HUES6 (cell line): ENCODE measurements around the gene EVI5L.

Experiments
- H3K27ac ChIP-seq: 2 replicates; pipeline ENCODE4 v1.7.0; 2013; ENCODE audit warnings: low read depth, mild to moderate bottlenecking, low read length, inconsistent platforms
- H3K27me3 ChIP-seq: 2 replicates; pipeline ENCODE4 v1.6.1; 2013; ENCODE audit warnings: low read length; ENCODE audit not compliant: control insufficient read depth, insufficient read depth
- H3K36me3 ChIP-seq: 2 replicates; pipeline ENCODE4 v1.6.1; 2013; ENCODE audit warnings: low read length; ENCODE audit not compliant: control insufficient read depth, insufficient read depth
- H3K4me1 ChIP-seq: 2 replicates; pipeline ENCODE4 v1.6.1; 2013; ENCODE audit warnings: low read length; ENCODE audit not compliant: control insufficient read depth, insufficient read depth
- H3K4me3 ChIP-seq: 2 replicates; pipeline ENCODE4 v1.5.1; 2013; ENCODE audit warnings: low read depth, low read length
- H3K9ac ChIP-seq: one replicate; pipeline ENCODE4 v1.6.1; 2013; ENCODE audit warnings: mild to moderate bottlenecking, low read length
- H3K9me3 ChIP-seq: 2 replicates; pipeline ENCODE4 v1.6.1; 2013; ENCODE audit warnings: low read depth, low read length; ENCODE audit not compliant: control insufficient read depth, insufficient read depth

EVI5L gene

GRCh38 chr19:7861619-7862412 lies 31.8 kb downstream of the EVI5L start:
- Histone ChIP-seq H3K4me1 (peaks cover 42% of the 10 kb centered on the region), H3K4me3 (peak overlapping the region; percentile 71), H3K27ac (no peak overlapping the region), H3K27me3 (peaks cover 89% of the 10 kb centered on the region), H3K9me3 (no peaks in the 10 kb centered on the region), H3K9ac (no peak overlapping the region), H3K36me3 (no peaks in the 10 kb centered on the region)

- peak overlapping the region; percentile 71 for H3K4me3 ChIP-seq
- no peaks in the 10 kb centered on the region for H3K9me3 ChIP-seq
- peaks cover 42% of the 10 kb centered on the region for H3K4me1 ChIP-seq
- H3K36me3 ChIP-seq, result no peaks in the 10 kb centered on the region
- peaks cover 89% of the 10 kb centered on the region for H3K27me3 ChIP-seq
- no peak overlapping the region for H3K27ac ChIP-seq
- H3K9ac ChIP-seq, result no peak overlapping the region
Observed at GRCh38 chr19:7862413-7862951, 32.5 kb downstream of the EVI5L start.

- H3K9ac ChIP-seq, result no peak overlapping the region
- peaks cover 35% of the 10 kb centered on the region for H3K4me1 ChIP-seq
- peaks cover 89% of the 10 kb centered on the region for H3K27me3 ChIP-seq
- H3K27ac ChIP-seq, result no peak overlapping the region
- peak overlapping the region; percentile 66 for H3K4me3 ChIP-seq
- H3K36me3 ChIP-seq, result no peaks in the 10 kb centered on the region
- no peaks in the 10 kb centered on the region for H3K9me3 ChIP-seq
Observed at GRCh38 chr19:7863157-7863970, 33.3 kb downstream of the EVI5L start.

GRCh38 chr19:7863971-7864689 lies 34.1 kb downstream of the EVI5L start:
- Histone ChIP-seq H3K9me3 (no peaks in the 10 kb centered on the region), H3K27ac (no peak overlapping the region), H3K9ac (no peak overlapping the region), H3K4me3 (no peak overlapping the region; the same call in 1 of the 2 replicates), H3K36me3 (no peaks in the 10 kb centered on the region), H3K27me3 (peaks cover 84% of the 10 kb centered on the region), H3K4me1 (peaks cover 32% of the 10 kb centered on the region)

DNA sequence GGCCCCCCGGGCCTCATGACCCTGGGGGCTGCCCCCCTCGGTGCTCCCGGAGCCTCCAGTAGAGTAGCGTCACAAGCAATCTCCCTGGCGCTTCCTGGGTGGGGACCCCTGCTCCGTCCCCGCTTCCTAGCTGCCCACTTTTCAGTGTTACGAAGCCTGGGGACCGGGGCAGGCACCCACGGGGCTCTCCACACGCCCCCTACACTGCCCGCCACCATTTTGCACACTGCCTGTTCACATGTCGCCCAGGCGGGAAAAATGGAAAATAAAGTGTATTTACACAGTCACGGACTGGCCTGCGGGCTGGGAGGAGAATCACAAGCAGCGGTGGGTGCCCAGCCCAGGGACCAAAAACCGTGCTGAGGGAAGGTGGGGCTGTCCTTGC lies 34.7 kb downstream of the EVI5L start:
- peaks cover 32% of the 10 kb centered on the region for H3K4me1 ChIP-seq
- H3K9ac ChIP-seq, result no peak overlapping the region
- no peaks in the 10 kb centered on the region for H3K36me3 ChIP-seq
- H3K27ac ChIP-seq, result no peak overlapping the region
- H3K4me3 ChIP-seq, result no peak overlapping the region
- H3K27me3 ChIP-seq, result peaks cover 78% of the 10 kb centered on the region
- no peaks in the 10 kb centered on the region for H3K9me3 ChIP-seq

DNA sequence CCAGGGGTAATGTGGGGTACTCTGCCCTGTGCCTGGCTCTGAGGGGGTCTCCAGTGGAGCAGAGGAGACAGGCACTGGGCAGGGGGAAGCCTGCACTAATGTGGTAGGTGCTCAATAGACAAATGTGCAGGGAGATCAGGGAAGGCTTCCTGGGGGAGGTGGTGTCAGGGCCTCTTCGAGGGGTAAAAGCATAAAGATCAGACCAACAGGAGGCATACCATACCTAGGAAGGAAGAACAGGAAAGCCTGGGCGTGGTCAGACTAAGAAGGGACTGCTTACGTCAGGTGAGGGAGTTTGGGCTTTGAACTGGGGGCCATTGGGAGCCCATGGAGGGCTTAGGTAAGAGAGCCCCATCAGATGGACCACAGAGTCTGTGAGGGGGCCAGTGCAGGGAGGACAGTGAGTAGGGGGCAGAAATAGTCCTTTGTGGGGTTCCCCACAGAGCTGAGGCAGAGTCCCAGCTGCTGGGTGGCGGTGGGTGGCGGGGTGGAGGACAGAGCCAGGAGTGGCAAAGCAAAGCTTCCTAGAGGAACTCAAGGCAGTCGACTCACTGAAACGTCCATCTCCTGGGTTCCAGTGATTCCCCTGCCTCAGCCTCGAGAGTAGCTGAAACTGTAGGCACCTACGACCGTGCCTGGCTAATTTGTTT lies 35.4 kb downstream of the EVI5L start:
- H3K9ac ChIP-seq, result no peak overlapping the region
- peaks cover 71% of the 10 kb centered on the region for H3K27me3 ChIP-seq

GRCh38 chr19:7866399-7867091 lies 36.5 kb downstream of the EVI5L start:
- Histone ChIP-seq H3K27me3 (peaks cover 60% of the 10 kb centered on the region), H3K36me3 (no peaks in the 10 kb centered on the region), H3K9ac (no peak overlapping the region)

More for the DNA sequence above, 35.4 kb downstream of the EVI5L start:
- Histone ChIP-seq H3K4me1 (peaks cover 32% of the 10 kb centered on the region), H3K4me3 (no peak overlapping the region; the same call in 1 of the 2 replicates), H3K27ac (no peak overlapping the region), H3K36me3 (no peaks in the 10 kb centered on the region), H3K9me3 (no peaks in the 10 kb centered on the region)

GRCh38 chr19:7867092-7867844 lies 37.2 kb downstream of the EVI5L start:
- no peak overlapping the region for H3K27ac ChIP-seq
- peaks cover 53% of the 10 kb centered on the region for H3K27me3 ChIP-seq
- peaks cover 31% of the 10 kb centered on the region for H3K4me1 ChIP-seq
- H3K9me3 ChIP-seq, result no peaks in the 10 kb centered on the region
- H3K9ac ChIP-seq, result no peak overlapping the region
- H3K36me3 ChIP-seq, result no peaks in the 10 kb centered on the region
- H3K4me3 ChIP-seq, result no peak overlapping the region

More at GRCh38 chr19:7866399-7867091, 36.5 kb downstream of the EVI5L start:
- Histone ChIP-seq H3K9me3 (no peaks in the 10 kb centered on the region), H3K4me1 (peaks cover 34% of the 10 kb centered on the region), H3K4me3 (no peak overlapping the region), H3K27ac (no peak overlapping the region)

GRCh38 chr19:7868326-7868670 lies 38.3 kb downstream of the EVI5L start:
- no peaks in the 10 kb centered on the region for H3K36me3 ChIP-seq
- H3K4me1 ChIP-seq, result peaks cover 31% of the 10 kb centered on the region
- H3K4me3 ChIP-seq, result peak overlapping the region; percentile 69
- H3K9ac ChIP-seq, result no peak overlapping the region
- peaks cover 56% of the 10 kb centered on the region for H3K27me3 ChIP-seq
- H3K9me3 ChIP-seq, result no peaks in the 10 kb centered on the region
- no peak overlapping the region for H3K27ac ChIP-seq
